Measurements from ENCODE around the gene EVI5.
"Not testable (repeated sequence)": the region's sequence is repeated elsewhere in the genome, so short reads cannot be mapped to it uniquely, and the experiment has no call there.

EVI5 gene

DNA sequence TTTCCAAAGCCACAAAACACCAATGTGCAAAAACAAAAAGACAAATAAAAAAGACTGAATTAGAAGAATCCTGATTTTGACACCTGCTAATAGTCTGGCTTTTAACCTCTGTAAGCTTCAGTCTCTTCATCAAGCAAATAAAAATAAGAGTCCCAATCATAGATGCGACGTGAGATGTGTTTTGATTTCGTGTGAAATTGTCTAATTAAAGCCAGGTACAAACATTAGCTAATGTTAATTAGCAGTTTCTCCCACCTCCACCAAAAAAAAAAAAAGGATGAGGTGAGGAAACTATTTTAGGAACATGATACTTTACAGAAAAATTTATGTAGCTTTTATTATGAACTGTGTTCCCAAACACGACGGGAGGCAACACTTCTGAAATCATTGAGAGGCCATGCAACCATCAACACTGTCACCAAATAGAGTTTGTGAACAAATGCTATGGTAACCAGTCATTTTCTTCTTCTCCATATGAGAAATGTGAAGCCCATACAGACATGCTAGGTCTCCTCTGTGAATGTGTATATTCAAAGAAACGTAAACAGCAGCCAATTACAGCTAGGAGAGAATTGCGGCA is 6.7 kb upstream of the EVI5 start:
- no peak for DNase-seq (ENCODE audit: low read depth)

DNA sequence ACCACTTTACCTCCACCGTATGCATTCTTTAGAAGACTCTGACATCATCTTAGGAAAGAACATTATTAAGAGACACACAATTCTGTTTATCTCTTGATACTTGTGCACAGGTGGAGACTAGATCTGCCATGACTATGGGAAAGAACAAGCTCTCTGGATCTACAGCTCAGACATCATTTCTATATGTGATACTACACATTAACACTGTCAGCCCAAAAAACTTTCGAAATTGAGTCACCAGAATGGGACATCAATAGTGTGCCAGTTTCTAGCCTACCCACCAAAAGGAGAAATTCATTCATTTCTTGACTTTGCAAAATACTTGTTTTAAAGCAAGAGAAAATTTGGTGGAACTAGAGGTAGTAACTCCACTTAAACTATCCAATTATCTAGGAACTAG is 6.0 kb upstream of the EVI5 start:
- no peak for DNase-seq (ENCODE audit: low read depth)

DNA sequence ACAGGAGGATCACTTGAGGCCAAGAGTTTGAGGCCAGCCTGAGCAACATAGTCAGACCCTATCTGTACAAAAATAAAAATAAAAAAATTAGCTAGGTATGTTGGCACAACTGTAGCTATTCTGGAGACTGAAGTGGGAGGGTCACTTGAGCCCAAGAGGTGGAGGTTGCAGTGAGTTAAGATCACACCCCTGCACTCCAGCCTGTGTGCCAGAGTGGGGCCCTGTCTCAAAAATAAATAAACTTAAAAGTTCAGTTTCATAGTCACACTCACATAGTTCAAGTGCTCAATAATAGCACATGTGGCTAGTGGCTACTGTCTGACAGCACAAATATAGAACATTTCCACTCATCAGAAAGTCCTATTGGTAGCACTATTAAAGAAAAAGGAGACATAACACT is 5.2 kb upstream of the EVI5 start:
- no peak for DNase-seq (ENCODE audit: low read depth)

DNA sequence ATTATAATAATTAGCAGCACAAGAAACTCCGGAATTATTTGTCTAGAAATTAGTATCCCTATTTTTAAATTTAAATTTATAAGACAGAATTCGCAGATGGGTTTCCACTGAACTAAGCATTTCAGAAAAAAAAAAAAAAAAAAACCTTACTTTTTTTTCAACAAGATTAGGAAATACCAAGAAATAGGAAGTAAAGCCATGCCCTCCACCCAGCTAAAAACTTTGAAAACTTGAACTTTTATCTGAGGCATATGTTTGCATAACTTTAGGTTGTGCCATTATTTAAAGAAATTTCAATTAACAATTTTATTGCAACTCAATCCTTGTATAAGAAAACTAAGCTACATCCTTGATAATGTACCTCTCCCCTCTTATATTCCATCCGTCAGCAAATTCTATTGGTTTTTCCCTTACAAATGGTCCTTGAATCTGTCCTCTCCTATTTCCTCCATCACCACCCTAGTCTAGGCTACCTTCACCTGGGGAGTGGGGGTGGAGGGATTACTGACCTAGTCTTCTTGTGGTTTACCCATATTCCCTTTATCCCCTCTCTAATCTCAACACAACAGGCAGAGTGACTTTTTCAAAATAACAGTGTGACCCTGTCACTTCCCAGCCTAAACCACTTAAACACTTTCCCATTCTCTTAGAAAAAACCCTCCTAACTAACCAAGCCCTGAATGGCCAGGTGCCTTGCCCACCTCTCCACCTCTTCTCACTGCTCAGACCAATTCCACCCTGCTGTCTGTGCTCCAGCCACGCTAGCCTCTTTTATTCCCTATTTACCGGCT is 1.4 kb upstream of the EVI5 start:
- DNase-seq (ENCODE audit: low read depth), result no peak

DNA sequence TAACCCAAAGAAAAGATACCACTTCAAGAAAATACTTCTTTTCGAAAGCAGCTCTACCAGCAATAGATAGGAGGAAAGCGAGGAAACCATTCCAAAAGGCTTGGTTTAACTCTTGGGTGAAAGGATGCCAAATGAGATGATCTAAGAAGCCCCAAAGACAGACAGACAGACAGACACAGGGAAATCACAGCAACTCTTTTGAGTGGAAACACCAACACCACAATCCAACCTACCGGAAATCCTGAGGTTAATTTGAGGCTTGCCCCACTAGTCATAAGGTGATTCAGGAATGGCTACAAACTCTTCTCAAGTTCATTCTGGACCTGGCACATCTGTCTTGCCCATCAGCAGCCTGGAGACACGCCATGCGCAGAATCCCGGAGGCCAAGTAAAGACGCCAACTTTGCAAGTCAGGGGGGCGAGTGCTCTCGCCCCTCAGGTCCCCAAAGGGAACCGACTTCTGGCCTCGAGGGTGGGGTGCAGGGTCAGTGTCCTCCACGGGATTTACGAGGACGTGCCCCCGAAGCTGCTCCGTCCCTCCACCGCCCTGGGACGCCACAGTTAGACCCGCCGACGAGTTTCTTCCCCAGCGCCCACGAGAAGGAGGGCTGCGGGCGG is 778 bp downstream of the EVI5 start:
- no peak for DNase-seq (ENCODE audit: low read depth)

DNA sequence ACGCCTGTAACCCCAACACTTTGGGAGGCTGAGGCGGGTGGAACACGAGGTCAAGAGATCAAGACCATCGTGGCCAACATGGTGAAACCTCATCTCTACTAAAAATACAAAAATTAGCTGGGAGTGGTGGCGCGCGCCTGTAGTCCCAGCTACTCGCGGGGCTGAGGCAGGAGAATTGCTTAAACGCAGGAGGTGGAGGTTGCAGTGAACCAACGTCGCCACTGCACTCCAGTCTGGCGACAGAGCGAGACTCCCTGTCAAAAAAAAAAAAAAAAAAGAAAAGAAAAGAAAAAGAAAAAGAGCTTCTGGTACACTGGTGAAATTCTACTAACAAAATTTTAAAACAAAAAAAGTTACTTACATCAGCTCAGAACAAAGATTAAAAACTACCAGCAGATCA is 1.4 kb downstream of the EVI5 start:
- DNase-seq (ENCODE audit: low read depth), result not testable (repeated sequence)

DNA sequence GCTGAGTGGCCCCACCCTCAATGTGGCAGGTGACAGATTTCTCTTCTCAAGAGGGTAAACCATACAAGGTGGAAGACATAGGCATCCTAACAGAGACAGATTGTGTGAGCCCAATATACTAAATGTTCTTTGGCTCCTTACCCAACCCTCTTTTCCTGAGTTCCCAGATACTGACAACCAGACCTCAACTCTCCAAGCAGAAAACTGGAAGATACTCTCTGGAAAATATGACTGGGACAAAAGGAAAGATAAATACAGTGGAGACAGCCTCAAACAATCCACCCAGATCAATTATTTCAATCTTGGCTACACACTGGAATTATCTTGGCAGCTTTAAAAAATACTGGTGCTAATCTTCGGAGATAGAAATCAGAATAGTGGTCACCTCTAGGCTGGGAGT is 6.5 kb downstream of the EVI5 start:
- no peak for DNase-seq (ENCODE audit: low read depth)

DNA sequence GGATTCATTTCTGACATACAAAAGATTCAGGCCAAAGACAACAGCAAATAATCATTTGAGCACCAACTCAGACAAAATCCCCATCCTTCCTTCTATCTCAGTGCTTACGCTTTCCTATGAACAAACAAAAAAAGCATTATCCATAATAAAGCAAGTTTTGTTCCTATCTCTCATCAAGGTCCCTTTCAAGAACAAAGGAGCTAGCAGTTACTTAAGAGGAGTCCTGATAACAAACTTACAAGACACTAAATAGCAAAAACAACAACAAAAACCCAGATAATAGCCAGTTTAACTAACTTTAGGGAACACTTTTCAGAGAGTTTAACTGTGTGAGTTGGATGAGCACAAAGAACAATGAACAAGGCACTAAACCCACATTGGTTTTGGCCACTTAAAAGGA is 10.5 kb downstream of the EVI5 start:
- DNase-seq (ENCODE audit: low read depth), result no peak

DNA sequence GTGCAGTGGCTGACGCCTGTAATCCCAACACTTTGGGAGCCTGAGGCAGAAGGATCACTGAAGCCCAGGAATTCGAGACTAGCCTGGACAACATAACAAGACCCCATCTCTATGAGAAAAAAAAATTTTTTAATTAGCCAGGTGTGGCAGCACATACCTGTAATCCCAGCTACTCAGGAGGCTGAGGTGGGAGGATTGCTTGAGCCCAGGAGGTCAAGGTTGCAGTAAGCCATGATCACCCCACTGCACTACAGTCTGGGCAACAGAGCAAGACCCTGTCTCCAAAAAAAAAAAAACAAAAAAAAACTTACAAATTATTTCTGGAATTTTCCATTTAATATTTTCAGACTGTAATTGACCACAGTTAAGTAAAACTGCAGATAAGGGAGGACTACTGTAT is 11.2 kb downstream of the EVI5 start:
- not testable (repeated sequence) for DNase-seq (ENCODE audit: low read depth)

DNA sequence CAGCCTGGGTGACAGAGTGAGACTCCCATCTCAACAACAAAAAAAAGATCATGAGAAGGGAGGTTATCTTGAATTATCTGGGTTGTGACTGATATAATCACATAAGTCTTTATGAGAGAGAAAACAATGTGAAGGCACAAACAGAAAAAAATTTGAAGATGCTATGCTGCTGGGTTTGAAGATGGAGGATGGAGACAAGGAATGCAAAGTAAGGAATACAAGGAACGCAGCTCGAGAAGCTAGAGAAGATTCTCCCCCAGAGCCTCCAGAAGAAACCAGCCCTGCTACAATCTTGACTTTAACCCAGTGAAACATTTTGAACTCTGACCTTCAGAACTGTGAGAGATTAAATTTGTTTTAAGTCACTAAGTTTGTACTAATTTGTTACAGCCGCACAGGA is 15.1 kb downstream of the EVI5 start:
- DNase-seq (ENCODE audit: low read depth), result no peak

DNA sequence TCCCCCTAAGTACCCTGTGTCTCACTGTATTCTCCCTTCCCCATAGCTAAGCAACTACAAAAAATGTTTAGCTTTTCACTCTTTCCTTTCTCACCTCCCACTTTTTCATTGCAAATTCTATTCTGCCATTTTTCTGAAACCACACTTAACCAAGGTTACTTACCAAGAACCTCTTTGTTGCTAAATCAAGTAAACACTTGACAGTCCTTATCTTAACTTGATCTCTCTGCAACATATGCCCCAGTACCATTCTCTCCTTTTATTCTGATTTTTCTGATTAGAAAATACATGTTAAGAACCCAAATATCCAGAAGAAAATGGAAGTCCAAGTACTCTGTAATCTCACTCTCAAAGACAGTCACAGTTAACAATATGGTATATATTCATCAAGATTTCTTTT is 16.0 kb downstream of the EVI5 start:
- no peak for DNase-seq (ENCODE audit: low read depth)

DNA sequence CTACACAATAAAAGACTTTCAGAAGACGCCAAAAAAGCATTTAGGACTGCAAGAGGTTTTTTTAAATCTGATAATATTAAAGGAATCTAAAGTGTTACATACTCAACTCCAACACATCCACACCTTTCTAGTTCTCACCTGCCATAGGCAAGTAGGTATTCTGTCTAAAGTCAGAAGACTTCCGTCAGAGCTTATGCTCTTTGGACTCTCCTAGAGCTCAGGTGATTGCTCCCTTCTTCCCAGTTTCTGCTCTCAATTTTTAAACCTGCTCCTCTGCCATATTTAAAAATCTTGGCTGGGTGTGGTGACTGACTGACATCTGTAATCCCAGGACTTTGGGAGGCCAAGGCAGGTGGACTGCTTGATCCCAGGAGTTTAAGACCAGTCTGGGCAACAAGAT is 16.6 kb downstream of the EVI5 start:
- DNase-seq (ENCODE audit: low read depth), result no peak

DNA sequence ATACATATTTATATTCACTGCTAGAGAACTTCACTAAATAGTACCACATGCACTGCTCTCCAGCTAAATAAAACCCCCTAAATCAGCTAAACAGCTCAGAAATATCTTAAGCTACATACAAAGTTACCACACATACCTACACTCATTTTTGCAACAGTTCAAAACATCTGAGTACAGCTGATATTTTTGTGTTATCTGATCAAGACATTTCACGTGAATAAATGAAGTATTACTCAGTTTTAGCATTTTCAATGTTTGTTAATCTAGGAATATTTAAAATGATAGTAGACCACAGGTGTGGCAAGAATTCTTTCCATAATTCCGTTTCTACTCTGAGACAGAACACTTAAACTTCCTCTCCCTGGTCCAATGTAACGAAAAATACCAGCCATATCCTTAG is 20.8 kb downstream of the EVI5 start:
- no peak for DNase-seq (ENCODE audit: low read depth)

DNA sequence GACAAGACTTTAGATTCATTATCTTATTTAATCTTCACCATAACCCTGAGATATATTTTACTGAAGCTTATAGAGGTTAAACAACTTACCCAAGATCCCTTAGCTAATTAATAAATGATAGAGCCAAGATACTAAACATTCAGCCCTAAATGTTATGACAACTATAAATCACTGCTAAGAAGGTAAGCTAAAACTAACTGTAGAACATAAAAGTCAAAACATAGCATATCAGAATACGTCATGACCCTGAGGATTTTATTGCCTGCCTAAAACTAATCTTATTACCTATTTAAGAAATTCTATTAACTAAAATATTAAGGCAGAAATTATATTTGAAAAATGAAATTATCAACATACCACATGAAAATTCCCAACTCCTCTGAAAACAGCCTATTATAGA is 22.6 kb downstream of the EVI5 start:
- no peak for DNase-seq (ENCODE audit: low read depth)

DNA sequence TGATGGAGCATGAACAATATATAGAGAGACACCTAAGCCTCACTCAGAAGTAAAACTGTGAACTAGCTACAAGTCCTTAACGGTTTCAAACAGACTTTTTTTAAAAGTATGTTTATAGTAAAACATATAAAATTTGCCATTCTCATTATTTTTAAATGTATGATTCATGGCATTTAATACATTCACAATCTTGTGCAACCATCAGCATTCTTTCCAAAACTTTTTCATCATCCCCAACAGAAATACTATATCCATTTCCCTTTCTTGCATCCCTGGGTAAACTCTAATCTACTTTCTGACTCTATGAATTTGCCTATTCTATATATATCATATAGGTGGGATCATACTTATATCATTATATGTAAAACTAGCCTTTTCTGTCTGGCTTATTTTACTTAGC is 25.5 kb downstream of the EVI5 start:
- DNase-seq (ENCODE audit: low read depth), result no peak

DNA sequence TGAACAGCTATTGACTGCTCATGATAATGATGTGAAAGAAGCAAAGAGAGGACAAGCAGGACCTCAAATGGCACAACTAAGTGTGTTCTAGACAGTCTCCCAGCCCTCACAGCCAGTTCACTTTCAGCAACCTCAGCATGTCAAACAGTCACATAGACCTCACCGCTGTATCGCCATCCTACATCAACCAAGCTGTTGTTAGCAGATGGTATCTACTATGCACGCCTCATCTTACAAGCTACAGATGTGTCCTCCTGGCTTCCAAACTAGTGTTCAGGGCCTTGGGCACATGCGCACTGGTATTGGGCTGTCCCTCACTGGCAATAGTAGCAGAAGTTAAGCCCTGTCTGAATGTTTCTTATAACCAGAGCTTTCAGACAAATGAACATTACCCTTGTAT is 28.4 kb downstream of the EVI5 start:
- DNase-seq (ENCODE audit: low read depth), result no peak

DNA sequence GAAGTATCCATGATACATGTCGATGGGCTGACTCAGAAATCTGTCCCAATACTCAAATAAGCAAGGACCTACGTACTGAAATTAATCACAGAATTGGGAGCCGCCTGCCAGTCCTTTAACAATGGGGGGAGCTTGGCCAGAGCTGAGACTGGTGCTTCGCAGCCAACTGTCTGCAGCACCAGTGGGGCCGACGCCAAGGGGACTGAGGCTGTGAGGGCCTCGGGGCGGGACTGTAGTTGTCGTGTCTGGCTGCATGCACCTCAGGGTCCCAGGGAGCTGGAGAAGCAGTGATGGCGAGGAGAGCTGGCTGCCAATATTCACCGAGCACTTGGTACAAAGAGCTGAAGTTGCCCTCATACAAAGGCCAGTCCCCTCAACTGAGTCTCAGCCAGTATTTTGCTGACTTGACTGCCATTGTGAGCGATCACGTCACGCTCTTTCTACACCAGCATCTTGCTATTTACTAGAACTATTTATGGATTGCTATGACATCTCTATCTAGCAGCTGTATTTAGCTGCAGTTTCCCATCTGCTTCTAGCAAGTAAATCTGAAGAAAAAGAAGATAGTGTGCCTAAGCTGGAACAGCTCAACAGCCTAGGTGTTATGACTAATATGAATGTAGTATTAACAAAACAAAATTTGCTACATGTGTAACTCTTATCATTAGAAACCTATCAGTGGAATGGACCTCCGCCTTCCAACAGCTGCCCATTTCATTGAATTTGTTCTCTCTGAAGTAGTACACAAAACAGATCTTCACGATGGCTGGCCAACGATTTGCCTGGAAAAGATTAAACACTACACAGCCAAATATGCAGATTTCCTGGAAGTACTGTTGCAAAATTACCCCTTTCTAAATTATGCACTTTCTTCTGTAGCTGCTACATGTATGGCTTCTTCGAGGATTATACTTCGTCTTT is 29.1 kb downstream of the EVI5 start:
- no peak for DNase-seq (ENCODE audit: low read depth)

DNA sequence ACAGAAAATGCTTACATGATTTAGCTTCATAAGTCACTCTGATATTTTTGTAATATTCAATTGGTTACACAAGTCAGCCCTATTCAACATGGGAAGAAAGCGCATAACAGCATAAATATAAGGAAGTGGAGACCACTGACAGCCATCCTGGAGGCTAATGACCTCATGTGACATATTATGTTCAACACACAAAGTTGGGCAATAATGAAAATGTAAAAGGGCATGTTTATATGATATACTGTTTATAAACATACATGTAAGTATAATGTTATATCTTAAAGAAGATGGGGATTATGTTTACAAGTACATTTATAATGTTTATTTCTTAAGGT is 30.2 kb downstream of the EVI5 start:
- DNase-seq (ENCODE audit: low read depth), result no peak

DNA sequence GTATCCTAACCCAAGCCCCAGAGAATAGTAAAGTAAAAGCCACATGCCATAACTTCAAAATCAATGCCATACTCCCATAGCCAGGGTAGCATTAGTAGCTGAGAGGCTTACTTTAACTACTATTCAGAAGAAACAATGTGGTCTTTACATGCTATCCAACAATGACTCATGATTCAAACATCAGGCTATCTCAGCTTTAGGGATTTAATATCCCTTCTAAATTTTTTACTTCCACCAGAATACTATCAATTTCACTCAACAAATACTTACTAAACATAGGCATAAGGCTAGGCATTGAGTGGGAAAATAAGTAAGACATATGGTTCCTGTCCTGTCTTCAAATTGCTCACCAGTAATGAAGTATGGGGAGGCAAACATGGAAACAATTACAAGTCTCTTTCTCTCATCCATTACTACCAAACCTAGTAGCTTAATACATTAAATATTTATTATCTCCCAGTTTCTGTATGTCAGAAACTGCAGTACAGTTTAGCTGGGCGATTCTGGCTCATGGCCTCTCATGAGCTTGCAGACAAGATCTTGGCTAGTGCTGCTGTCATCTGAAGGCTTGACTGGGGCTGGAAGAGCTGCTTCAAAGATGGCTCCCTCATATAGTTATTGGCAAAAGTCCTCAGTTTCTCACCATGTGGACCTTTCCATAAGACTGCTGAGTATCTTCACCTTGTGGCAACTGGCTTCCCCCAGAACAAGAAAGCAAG is 30.7 kb downstream of the EVI5 start:
- no peak for DNase-seq (ENCODE audit: low read depth)

DNA sequence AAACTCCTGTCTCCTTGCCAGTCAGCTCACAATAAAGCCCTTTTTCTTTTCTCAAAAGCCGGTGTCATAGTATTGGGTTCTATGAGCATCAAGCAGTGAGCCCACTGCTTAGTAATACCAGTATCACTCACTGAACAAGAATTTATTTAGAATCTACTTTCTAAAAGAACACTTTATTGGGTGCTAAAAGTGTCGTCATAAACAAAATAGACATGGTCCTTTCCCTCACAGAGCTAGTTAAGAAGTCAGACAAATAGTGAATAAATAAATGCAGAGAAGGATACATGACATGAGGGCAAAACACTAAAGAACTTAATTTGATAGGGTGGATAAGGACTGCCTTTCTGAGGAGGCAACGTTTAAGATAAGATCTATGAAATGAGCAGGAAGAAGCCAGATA is 32.2 kb downstream of the EVI5 start:
- DNase-seq (ENCODE audit: low read depth), result no peak

DNA sequence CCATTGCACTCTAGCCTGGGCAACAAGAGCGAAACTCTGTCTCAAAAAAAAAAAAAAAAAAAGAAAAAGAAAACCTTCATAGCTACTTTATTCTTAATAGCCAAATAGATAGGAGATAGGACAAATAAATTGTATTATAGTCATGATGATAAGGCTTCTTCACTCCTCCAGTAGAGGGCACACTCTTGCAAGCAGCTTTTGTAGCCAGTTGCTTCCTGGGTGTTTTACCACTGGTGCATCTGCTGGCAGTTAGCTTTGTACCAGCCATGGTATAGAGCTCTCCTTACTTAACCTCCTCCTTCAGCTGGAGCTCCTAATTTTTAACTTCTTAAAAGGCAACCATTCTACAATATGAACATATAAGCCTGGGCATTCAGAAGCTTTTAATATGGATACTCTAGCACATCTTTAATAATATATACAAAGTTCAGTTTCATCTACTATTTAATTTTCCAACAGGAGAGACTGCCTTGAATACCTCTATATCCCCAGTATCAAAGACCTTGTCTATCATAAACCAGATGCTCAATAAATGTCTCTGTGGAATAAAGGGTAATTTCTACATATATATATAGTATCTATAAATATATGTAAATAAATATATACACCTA is 35.8 kb downstream of the EVI5 start:
- DNase-seq (ENCODE audit: low read depth), result no peak

DNA sequence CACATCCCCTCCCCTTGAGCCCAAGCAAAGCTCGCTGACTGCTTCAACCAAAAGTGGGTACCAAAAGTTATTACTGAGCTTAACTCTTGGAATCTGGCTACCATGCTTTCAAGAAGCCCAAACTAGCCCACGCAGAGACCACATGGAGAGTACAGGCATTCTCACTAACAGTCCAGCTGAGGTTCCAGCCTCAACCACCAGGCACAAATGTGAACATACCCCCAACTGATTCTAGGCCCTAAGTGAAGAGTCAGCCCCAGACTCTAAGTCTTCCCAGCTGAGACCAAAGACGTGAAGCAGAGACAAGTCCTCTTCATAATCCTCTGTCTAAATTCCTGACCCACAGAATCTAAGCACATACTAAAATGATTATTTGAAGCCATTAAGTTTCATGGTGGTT is 36.8 kb downstream of the EVI5 start:
- no peak for DNase-seq (ENCODE audit: low read depth)

Measured in stimulated activated CD8-positive, alpha-beta memory T cell treated with anti-CD3 and anti-CD28 coated beads, Interleukin-15, amount 100 ng/mL, for 24 hours (primary cell).